Measurements from ENCODE around the gene ARHGAP18. TPM values are rescaled to one million over a fixed set of nuclear protein-coding genes. Genes with fewer than 3 reads are reported as not detected.

The ARHGAP18 gene
- total RNA-seq, 1 experiment from 2014 or later = 2.4 TPM

GRCh38 chr6:129617986-129618385, 92.0 kb downstream of the ARHGAP18 start:
- H3T11ph ChIP-seq (ENCODE audit: low read length) = no peak overlapping the region
- H3K18ac ChIP-seq (ENCODE audit: insufficient read length, low read depth, low read length) = no peak overlapping the region
- no peaks in the 10 kb centered on the region for H3K23me2 ChIP-seq (ENCODE audit: insufficient read length, low read depth, low read length, poor library complexity, severe bottlenecking)
- peaks cover 5 to 7% of the 10 kb centered on the region in 2 experiments for H3K9me3 Mint-ChIP-seq
- no peak overlapping the region for H3K14ac ChIP-seq (ENCODE audit: insufficient read depth, low read length)
- no peak overlapping the region for H2BK15ac ChIP-seq (ENCODE audit: low read depth, low read length)
- no peak overlapping the region for H4K8ac ChIP-seq (replicated peaks; ENCODE audit: insufficient read length, low read depth, low read length)
- H4K20me1 ChIP-seq (ENCODE audit: control insufficient read depth, insufficient read depth, insufficient read length) = no peaks in the 10 kb centered on the region
- no peak overlapping the region for H4K5ac ChIP-seq (ENCODE audit: insufficient read length, low read depth, low read length)
- H3K4me1 ChIP-seq (ENCODE audit: insufficient read depth, low read length) = no peaks in the 10 kb centered on the region
- H3K4me1 Mint-ChIP-seq = peaks cover 0 to 2% of the 10 kb centered on the region in 2 experiments; a peak in 1 of 4 replicates
- H2BK12ac ChIP-seq (ENCODE audit: insufficient read length, low read depth, low read length) = no peak overlapping the region
- H3K56ac ChIP-seq (ENCODE audit: insufficient read length, low read depth, low read length) = no peak overlapping the region
- no peaks in the 10 kb centered on the region for H3K79me1 ChIP-seq (ENCODE audit: insufficient read depth, low read depth, low read length, poor library complexity, severe bottlenecking)
- TF ChIP-seq CTCF (conservative IDR thresholded peaks at IDR 0.05) = no peak
- H2BK120ac ChIP-seq (ENCODE audit: low read depth, low read length, poor library complexity, severe bottlenecking) = no peak overlapping the region
- no peaks in the 10 kb centered on the region for H3K27me3 ChIP-seq (ENCODE audit: insufficient read depth, low read length)
- no peak overlapping the region for H3K4me2 ChIP-seq (ENCODE audit: insufficient read depth, insufficient read length, low read length)
- H2BK20ac ChIP-seq (ENCODE audit: low read depth, low read length, poor library complexity, severe bottlenecking) = no peak overlapping the region
- DNase-seq = no peak
- H3K9me3 ChIP-seq (ENCODE audit: control insufficient read depth, low read depth, low read length) = no peaks in the 10 kb centered on the region
- no peak overlapping the region for H3K23ac ChIP-seq (ENCODE audit: insufficient read length, low read depth, low read length)
- H3K27me3 Mint-ChIP-seq (ENCODE audit: low read depth) = no peaks in the 10 kb centered on the region; the same call in 1 of the 2 replicates
- no peak overlapping the region for H3K4ac ChIP-seq (ENCODE audit: low read depth, low read length)
- no peak overlapping the region for H2AFZ ChIP-seq (ENCODE audit: low read length)
- H3K27ac ChIP-seq (ENCODE audit: insufficient read length, low read depth, low read length) = no peak overlapping the region
- H3K36me3 Mint-ChIP-seq (ENCODE audit: insufficient read depth in 1 of 3, low read depth in 3 of 3) = peaks cover 4 to 6% (median 6%) of the 10 kb centered on the region in 3 experiments; a peak in 6 of 7 replicates
- H3K27ac Mint-ChIP-seq = no peak overlapping the region
- H3K4me3 Mint-ChIP-seq = no peak overlapping the region
- H3K9ac ChIP-seq (ENCODE audit: extremely low read depth, insufficient read length, low read length) = no peak overlapping the region
- H2AK5ac ChIP-seq (ENCODE audit: insufficient read length, low read length) = no peak overlapping the region
- no peak overlapping the region for H2BK5ac ChIP-seq (ENCODE audit: insufficient read length, low read length)
- H4K91ac ChIP-seq (ENCODE audit: insufficient read length, low read depth, low read length) = no peak overlapping the region
- no peaks in the 10 kb centered on the region for H3K79me2 ChIP-seq (ENCODE audit: insufficient read depth, low read length)
